ENCODE results near the gene LGR4. TPM values are rescaled to one million over a fixed set of nuclear protein-coding genes. Genes with fewer than 3 reads are reported as not detected.

LGR4 gene
- total and polyA plus RNA-seq, 7 donors: 11.3 to 44.3 (median 29.9) TPM

DNA sequence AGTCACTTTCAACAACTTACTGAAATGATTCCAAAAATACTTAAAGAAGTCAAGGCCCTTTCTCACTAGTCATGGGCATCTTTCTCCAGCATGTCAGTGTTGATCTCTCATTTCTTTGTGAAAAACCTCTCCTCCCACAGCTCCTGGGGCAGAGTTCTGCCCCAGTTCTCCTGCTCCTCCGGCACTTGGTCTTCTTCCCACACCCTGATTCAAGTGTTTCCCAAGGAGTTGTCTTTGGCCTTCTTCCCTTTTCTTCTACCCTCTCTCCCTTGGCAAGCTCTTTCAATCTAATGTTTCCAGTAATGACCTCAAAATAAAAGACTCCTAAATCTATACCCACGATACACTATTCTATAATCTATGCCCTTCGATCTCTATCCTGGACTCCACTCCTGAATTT is 67.5 kb downstream of the LGR4 start:
- Histone ChIP-seq H3K4me1 (peaks cover 0 to 9% (median 0%) of the 10 kb centered on the region in 4 donors), H3K27me3 (no peaks in the 10 kb centered on the region), H3K9me3 (no peaks in the 10 kb centered on the region), H3K4me3 (no peak overlapping the region), H3K36me3 (no peaks in the 10 kb centered on the region), H3K27ac (no peak overlapping the region)
- TF ChIP-seq, protein P1, sequence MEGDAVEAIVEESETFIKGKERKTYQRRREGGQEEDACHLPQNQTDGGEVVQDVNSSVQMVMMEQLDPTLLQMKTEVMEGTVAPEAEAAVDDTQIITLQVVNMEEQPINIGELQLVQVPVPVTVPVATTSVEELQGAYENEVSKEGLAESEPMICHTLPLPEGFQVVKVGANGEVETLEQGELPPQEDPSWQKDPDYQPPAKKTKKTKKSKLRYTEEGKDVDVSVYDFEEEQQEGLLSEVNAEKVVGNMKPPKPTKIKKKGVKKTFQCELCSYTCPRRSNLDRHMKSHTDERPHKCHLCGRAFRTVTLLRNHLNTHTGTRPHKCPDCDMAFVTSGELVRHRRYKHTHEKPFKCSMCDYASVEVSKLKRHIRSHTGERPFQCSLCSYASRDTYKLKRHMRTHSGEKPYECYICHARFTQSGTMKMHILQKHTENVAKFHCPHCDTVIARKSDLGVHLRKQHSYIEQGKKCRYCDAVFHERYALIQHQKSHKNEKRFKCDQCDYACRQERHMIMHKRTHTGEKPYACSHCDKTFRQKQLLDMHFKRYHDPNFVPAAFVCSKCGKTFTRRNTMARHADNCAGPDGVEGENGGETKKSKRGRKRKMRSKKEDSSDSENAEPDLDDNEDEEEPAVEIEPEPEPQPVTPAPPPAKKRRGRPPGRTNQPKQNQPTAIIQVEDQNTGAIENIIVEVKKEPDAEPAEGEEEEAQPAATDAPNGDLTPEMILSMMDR (IDR thresholded peaks at IDR 0.05): no peak
- no peak for TF ChIP-seq EP300 (IDR thresholded peaks at IDR 0.05)
- TF ChIP-seq POLR2A (IDR thresholded peaks at IDR 0.05): no peak
- TF ChIP-seq POLR2AphosphoS5 (IDR thresholded peaks at IDR 0.05): no peak
- 91% methylated on average over 3 of the region's 3 CpGs for WGBS, 2 donors
- intact Hi-C loops (cut with DNase I): no loop called here
- DNase-seq: no peak

DNA sequence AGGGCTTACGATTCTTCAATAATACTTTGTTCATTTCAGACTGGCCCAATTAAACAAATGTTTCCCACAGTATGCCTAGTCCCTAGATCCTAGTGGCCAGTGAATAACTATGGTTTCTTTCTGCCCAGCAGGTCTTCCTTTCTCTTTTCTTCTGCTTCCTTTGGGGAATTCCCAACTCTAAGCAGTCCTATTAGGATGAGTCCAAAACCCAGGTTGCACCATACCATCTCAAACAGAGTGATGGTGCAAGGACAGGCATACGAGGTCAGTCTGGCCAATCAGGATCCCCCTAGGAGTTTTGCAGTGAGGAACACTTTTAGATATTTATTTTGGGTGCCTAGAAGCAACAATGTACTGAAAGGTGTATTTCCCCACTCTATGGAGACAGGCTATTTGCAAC is 68.2 kb downstream of the LGR4 start:
- intact Hi-C loops (cut with DNase I): no loop called here
- H3K4me1 ChIP-seq: peaks cover 0 to 9% (median 0%) of the 10 kb centered on the region in 4 donors
- no peak overlapping the region for H3K27ac ChIP-seq
- TF ChIP-seq, protein P1 (IDR thresholded peaks at IDR 0.05): no peak
- no peak for TF ChIP-seq POLR2A (IDR thresholded peaks at IDR 0.05)
- no peak for TF ChIP-seq EP300 (IDR thresholded peaks at IDR 0.05)
- no peak for TF ChIP-seq POLR2AphosphoS5 (IDR thresholded peaks at IDR 0.05)
- no peak overlapping the region for H3K4me3 ChIP-seq
- WGBS, 2 donors: 93 to 94% methylated on average over 2 of the region's 2 CpGs
- no peak for DNase-seq
- no peaks in the 10 kb centered on the region for H3K27me3 ChIP-seq
- no peaks in the 10 kb centered on the region for H3K9me3 ChIP-seq
- no peaks in the 10 kb centered on the region for H3K36me3 ChIP-seq

DNA sequence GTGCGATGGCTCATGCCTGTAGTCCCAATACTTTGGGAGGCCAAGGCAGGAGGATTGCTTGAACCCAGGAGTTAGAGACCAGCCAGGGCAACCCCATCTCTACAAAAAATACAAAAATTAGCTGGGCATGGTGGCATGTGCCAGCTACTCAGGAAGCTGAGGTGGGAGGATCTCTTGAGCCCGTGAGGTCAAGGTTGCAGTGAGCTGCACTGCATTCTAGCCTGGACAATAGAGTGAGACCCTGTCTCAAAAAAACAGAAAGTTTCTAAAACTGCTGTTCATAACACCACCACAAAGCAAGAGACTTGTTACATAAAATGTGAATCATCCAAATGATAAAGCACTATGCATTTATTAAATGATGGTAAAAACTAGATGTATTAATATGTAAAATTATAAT is 69.4 kb downstream of the LGR4 start:
- H3K9me3 ChIP-seq: no peaks in the 10 kb centered on the region
- TF ChIP-seq EP300 (IDR thresholded peaks at IDR 0.05) (no peak), POLR2AphosphoS5 (IDR thresholded peaks at IDR 0.05) (no peak), POLR2A (IDR thresholded peaks at IDR 0.05) (no peak)
- TF ChIP-seq, protein P1 (IDR thresholded peaks at IDR 0.05): no peak
- H3K27ac ChIP-seq: no peak overlapping the region
- DNase-seq: no peak
- H3K4me1 ChIP-seq: peaks cover 0 to 9% (median 0%) of the 10 kb centered on the region in 4 donors
- intact Hi-C loops (cut with DNase I): no loop called here
- no peaks in the 10 kb centered on the region for H3K27me3 ChIP-seq
- WGBS, 2 donors: 92% methylated on average over 2 of the region's 2 CpGs
- H3K36me3 ChIP-seq: no peaks in the 10 kb centered on the region
- no peak overlapping the region for H3K4me3 ChIP-seq

DNA sequence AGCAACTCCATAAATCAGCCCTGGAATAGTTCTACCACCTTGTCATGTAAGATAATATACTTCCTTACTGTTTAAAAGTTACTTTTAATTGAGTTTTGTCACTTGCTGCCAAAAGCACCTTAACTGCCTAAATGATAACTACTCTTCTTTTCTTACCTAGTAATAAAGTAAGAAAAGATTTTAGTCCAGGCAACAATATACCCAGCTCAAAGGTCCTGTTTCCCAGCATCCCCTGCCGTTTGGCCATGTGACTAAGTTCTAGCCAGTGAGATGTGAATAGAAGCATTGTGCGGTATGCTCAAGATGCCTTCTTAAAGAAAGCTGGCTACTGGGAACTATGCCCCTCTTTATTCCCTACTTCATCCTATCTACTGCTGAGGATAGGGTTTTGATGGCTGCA is 70.1 kb downstream of the LGR4 start:
- peaks cover 0 to 9% (median 0%) of the 10 kb centered on the region in 4 donors for H3K4me1 ChIP-seq
- intact Hi-C loops (cut with DNase I): no loop called here
- no peaks in the 10 kb centered on the region for H3K9me3 ChIP-seq
- no peaks in the 10 kb centered on the region for H3K36me3 ChIP-seq
- DNase-seq: no peak
- no peak overlapping the region for H3K4me3 ChIP-seq
- TF ChIP-seq POLR2AphosphoS5 (IDR thresholded peaks at IDR 0.05) (no peak), EP300 (IDR thresholded peaks at IDR 0.05) (no peak), POLR2A (IDR thresholded peaks at IDR 0.05) (no peak)
- TF ChIP-seq, protein P1 (IDR thresholded peaks at IDR 0.05): no peak
- WGBS, 2 donors: 66 to 95% methylated on average over 2 of the region's 2 CpGs
- H3K27me3 ChIP-seq: no peaks in the 10 kb centered on the region
- no peak overlapping the region for H3K27ac ChIP-seq

DNA sequence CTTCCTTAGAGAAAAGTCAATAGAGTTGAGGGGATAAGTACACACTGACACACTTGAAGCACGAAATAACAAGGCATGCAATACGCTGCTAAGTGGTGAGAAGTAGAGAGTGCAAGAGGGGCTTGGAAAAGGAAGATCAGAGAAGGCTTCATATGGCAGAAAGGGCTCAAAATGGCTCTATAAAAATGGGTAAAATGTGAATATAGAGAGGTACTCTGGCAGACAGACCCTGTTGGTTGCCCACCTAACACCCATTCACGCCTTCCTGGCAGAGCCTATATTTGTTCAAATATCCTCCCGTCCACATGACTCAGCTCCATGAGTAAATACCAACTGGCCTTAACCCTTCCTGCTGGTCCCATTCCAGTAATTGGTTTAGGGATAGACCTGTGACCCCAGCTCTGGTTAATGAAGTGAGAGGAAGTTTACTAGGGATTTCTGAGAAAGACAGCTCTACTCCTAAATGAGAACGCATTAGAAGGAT is 70.7 kb downstream of the LGR4 start:
- H3K4me1 ChIP-seq: peaks cover 0 to 12% (median 0%) of the 10 kb centered on the region in 4 donors
- intact Hi-C loops (cut with DNase I): no loop called here
- no peaks in the 10 kb centered on the region for H3K27me3 ChIP-seq
- H3K36me3 ChIP-seq: no peaks in the 10 kb centered on the region
- H3K4me3 ChIP-seq: no peak overlapping the region
- DNase-seq: no peak
- no peaks in the 10 kb centered on the region for H3K9me3 ChIP-seq
- H3K27ac ChIP-seq: no peak overlapping the region
- 23 to 76% methylated on average over 5 of the region's 5 CpGs for WGBS, 2 donors
- TF ChIP-seq, protein P1 (IDR thresholded peaks at IDR 0.05): no peak
- no peak for TF ChIP-seq EP300 (IDR thresholded peaks at IDR 0.05)
- no peak for TF ChIP-seq POLR2A (IDR thresholded peaks at IDR 0.05)
- no peak for TF ChIP-seq POLR2AphosphoS5 (IDR thresholded peaks at IDR 0.05)
